ENCODE results near the gene THAP4.

THAP4 gene

GRCh38 chr2:241654551-241654950 is 17.6 kb upstream of the THAP4 start:
- H3K27me3 ChIP-seq (replicated peaks; ENCODE audit: insufficient read depth, low read length): no peaks in the 10 kb centered on the region
- no peaks in the 10 kb centered on the region; the same call in 1 of the 2 replicates for H3K36me3 ChIP-seq (replicated peaks; ENCODE audit: insufficient read depth, low read length)
- H2AFZ ChIP-seq (ENCODE audit: low read length): no peak overlapping the region

DNA sequence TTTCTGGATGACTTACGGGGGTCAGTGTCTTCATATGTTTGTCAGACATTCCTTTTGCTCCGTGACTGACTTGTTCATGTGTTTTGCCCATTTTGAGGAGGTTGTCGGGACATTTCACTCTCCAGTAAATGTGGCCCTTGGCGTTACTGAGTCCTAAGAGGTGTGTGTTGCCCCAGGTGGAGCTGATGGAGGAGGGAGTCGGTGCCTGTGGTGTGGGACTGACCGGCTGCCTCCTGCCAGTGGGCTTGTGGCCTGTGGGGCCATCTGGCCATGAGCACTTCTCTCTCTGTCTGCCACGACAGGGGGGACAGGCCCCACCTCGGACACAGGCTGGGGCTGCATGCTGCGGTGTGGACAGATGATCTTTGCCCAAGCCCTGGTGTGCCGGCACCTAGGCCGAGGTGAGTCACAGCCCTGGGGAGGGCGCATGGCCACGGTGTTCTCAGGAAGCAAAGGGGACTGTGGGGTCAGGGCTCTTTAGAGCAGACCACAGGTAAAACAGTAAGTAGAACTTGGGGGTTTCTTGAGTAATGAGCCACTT is 16.3 kb upstream of the THAP4 start:
- Histone ChIP-seq H3K4me1 (ENCODE audit: low read length) (no peaks in the 10 kb centered on the region), H2AFZ (ENCODE audit: low read length) (no peak overlapping the region), H3F3A (ENCODE audit: insufficient read depth, low read length) (no peaks in the 10 kb centered on the region), H3K27me3 (replicated peaks; ENCODE audit: insufficient read depth, low read length) (no peaks in the 10 kb centered on the region), H3K4me3 (ENCODE audit: low read length) (no peak overlapping the region), H3K4me2 (ENCODE audit: low read depth, low read length) (no peak overlapping the region), H3K27ac (ENCODE audit: low read length) (no peak overlapping the region), H3K9me3 (replicated peaks; ENCODE audit: insufficient read depth, low read length) (no peaks in the 10 kb centered on the region), H3K9me2 (replicated peaks; ENCODE audit: insufficient read depth, low read length) (no peaks in the 10 kb centered on the region), H3K79me2 (ENCODE audit: low read length) (peaks cover 23% of the 10 kb centered on the region), H4K20me1 (ENCODE audit: insufficient read depth, low read length) (no peaks in the 10 kb centered on the region), H3K36me3 (replicated peaks; ENCODE audit: insufficient read depth, low read length) (no peaks in the 10 kb centered on the region; the same call in 1 of the 2 replicates), H3K9ac (ENCODE audit: low read length) (no peak overlapping the region)
- TF ChIP-seq EZH2phosphoT487 (IDR thresholded peaks at IDR 0.05; ENCODE audit: low read length): no peak
- TF ChIP-seq EZH2 (optimal IDR thresholded peaks at IDR 0.05; ENCODE audit: low read depth, low read length): no peak
- TF ChIP-seq, protein P1, sequence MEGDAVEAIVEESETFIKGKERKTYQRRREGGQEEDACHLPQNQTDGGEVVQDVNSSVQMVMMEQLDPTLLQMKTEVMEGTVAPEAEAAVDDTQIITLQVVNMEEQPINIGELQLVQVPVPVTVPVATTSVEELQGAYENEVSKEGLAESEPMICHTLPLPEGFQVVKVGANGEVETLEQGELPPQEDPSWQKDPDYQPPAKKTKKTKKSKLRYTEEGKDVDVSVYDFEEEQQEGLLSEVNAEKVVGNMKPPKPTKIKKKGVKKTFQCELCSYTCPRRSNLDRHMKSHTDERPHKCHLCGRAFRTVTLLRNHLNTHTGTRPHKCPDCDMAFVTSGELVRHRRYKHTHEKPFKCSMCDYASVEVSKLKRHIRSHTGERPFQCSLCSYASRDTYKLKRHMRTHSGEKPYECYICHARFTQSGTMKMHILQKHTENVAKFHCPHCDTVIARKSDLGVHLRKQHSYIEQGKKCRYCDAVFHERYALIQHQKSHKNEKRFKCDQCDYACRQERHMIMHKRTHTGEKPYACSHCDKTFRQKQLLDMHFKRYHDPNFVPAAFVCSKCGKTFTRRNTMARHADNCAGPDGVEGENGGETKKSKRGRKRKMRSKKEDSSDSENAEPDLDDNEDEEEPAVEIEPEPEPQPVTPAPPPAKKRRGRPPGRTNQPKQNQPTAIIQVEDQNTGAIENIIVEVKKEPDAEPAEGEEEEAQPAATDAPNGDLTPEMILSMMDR (IDR thresholded peaks at IDR 0.05; ENCODE audit: low read length): no peak
- no peak for DNase-seq

More at GRCh38 chr2:241654551-241654950, 17.6 kb upstream of the THAP4 start:
- TF ChIP-seq EZH2 (optimal IDR thresholded peaks at IDR 0.05; ENCODE audit: low read depth, low read length): no peak
- TF ChIP-seq EZH2phosphoT487 (IDR thresholded peaks at IDR 0.05; ENCODE audit: low read length): no peak
- TF ChIP-seq, protein P1 (IDR thresholded peaks at IDR 0.05; ENCODE audit: low read length): no peak
- no peak overlapping the region for H3K4me3 ChIP-seq (ENCODE audit: low read length)
- H3K27ac ChIP-seq (ENCODE audit: low read length): no peak overlapping the region
- no peaks in the 10 kb centered on the region for H4K20me1 ChIP-seq (ENCODE audit: insufficient read depth, low read length)
- no peaks in the 10 kb centered on the region for H3K9me2 ChIP-seq (replicated peaks; ENCODE audit: insufficient read depth, low read length)
- H3K4me1 ChIP-seq (ENCODE audit: low read length): no peaks in the 10 kb centered on the region
- H3K4me2 ChIP-seq (ENCODE audit: low read depth, low read length): no peak overlapping the region
- no peak for DNase-seq
- no peak overlapping the region for H3K9ac ChIP-seq (ENCODE audit: low read length)
- no peaks in the 10 kb centered on the region for H3K9me3 ChIP-seq (replicated peaks; ENCODE audit: insufficient read depth, low read length)
- peaks cover 10% of the 10 kb centered on the region for H3K79me2 ChIP-seq (ENCODE audit: low read length)
- no peaks in the 10 kb centered on the region for H3F3A ChIP-seq (ENCODE audit: insufficient read depth, low read length)

- Histone ChIP-seq H3K27ac (ENCODE audit: low read length) (no peak overlapping the region), H3K9me3 (replicated peaks; ENCODE audit: insufficient read depth, low read length) (no peaks in the 10 kb centered on the region)
Observed at GRCh38 chr2:241652722-241653121, 15.8 kb upstream of the THAP4 start.

GRCh38 chr2:241652142-241652541 is 15.2 kb upstream of the THAP4 start:
- Histone ChIP-seq H3K4me2 (ENCODE audit: low read depth, low read length) (no peak overlapping the region), H3F3A (ENCODE audit: insufficient read depth, low read length) (no peaks in the 10 kb centered on the region), H3K4me1 (ENCODE audit: low read length) (no peaks in the 10 kb centered on the region), H3K4me3 (ENCODE audit: low read length) (no peak overlapping the region), H3K27ac (ENCODE audit: low read length) (no peak overlapping the region), H3K79me2 (ENCODE audit: low read length) (peaks cover 31% of the 10 kb centered on the region), H3K9ac (ENCODE audit: low read length) (no peak overlapping the region), H4K20me1 (ENCODE audit: insufficient read depth, low read length) (no peaks in the 10 kb centered on the region), H3K9me2 (replicated peaks; ENCODE audit: insufficient read depth, low read length) (no peaks in the 10 kb centered on the region), H3K36me3 (replicated peaks; ENCODE audit: insufficient read depth, low read length) (no peaks in the 10 kb centered on the region; the same call in 1 of the 2 replicates), H2AFZ (ENCODE audit: low read length) (no peak overlapping the region), H3K9me3 (replicated peaks; ENCODE audit: insufficient read depth, low read length) (no peaks in the 10 kb centered on the region), H3K27me3 (replicated peaks; ENCODE audit: insufficient read depth, low read length) (no peaks in the 10 kb centered on the region)
- TF ChIP-seq EZH2phosphoT487 (IDR thresholded peaks at IDR 0.05; ENCODE audit: low read length) (no peak), EZH2 (optimal IDR thresholded peaks at IDR 0.05; ENCODE audit: low read depth, low read length) (no peak)
- TF ChIP-seq, protein P1 (IDR thresholded peaks at IDR 0.05; ENCODE audit: low read length): no peak
- DNase-seq: no peak

More at GRCh38 chr2:241652722-241653121, 15.8 kb upstream of the THAP4 start:
- Histone ChIP-seq H3K36me3 (replicated peaks; ENCODE audit: insufficient read depth, low read length) (no peaks in the 10 kb centered on the region; the same call in 1 of the 2 replicates), H2AFZ (ENCODE audit: low read length) (no peak overlapping the region), H3K79me2 (ENCODE audit: low read length) (peaks cover 27% of the 10 kb centered on the region), H3K4me3 (ENCODE audit: low read length) (no peak overlapping the region), H3K9ac (ENCODE audit: low read length) (no peak overlapping the region), H3K27me3 (replicated peaks; ENCODE audit: insufficient read depth, low read length) (no peaks in the 10 kb centered on the region), H3K4me2 (ENCODE audit: low read depth, low read length) (no peak overlapping the region), H3F3A (ENCODE audit: insufficient read depth, low read length) (no peaks in the 10 kb centered on the region), H3K4me1 (ENCODE audit: low read length) (no peaks in the 10 kb centered on the region), H4K20me1 (ENCODE audit: insufficient read depth, low read length) (no peaks in the 10 kb centered on the region), H3K9me2 (replicated peaks; ENCODE audit: insufficient read depth, low read length) (no peaks in the 10 kb centered on the region)
- TF ChIP-seq EZH2 (optimal IDR thresholded peaks at IDR 0.05; ENCODE audit: low read depth, low read length): no peak
- no peak for DNase-seq

Data from MM.1S (cell line).